NT2/D1 (cell line): ENCODE results near the gene APOA5.

Experiments used
- YY1 ChIP-seq: IDR thresholded peaks from 2 replicates; pipeline ENCODE4 v1.6.1; 2011; ENCODE audit not compliant: insufficient read length, insufficient read depth
- ZNF274 ChIP-seq: IDR thresholded peaks from 2 replicates; pipeline ENCODE4 v1.6.1; 2011; ENCODE audit warnings: mild to moderate bottlenecking, low read depth, low read length

DNA sequence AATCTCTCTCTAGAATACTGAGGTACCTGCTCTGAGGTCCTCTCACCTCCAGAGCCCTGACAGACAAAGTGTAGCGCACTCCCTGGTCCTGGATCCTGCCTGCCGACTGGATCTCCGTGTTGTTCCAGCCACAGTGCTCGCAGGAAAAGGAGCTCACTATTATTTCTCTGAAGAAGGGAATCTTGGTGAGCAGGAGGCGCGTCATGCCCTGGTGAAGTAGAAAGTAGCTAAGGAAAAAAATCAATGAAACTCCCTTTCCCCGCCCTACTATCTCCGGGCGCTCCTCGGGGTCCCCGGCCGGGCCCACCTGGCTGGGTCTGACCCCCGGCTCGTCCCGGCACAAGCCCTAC, 4.3 kb downstream of the APOA5 start:
- TF ChIP-seq ZNF274 (no peak), YY1 (no peak)
